Heart right ventricle (tissue), 16 donors: ENCODE data around the gene AGAP1. TPM values are rescaled to one million over a fixed set of nuclear protein-coding genes. Genes with fewer than 3 reads are reported as not detected.

ENCODE experiments used
- ATAC-seq, 8 donors: fragments of 200-7000 bp; cut with Tn5 transposase; one replicate each; pipeline ENCODE4 v1.9.1; 2020; ENCODE audit warnings: mild to moderate bottlenecking in 8 of 8, moderate library complexity in 8 of 8, moderate number of reproducible peaks in 1 of 8
- DNase-seq, 2 donors: peaks; one replicate each; pipeline ENCODE4 v3.0.0-alpha.2; 2020
- H3K27ac ChIP-seq, 10 donors: fragments of 200-600 bp; sonication (generic) in 2 of 10; one replicate each; pipeline versions ENCODE4 v1.5.0 to v1.8.0; 2020 to 2022; ENCODE audit warnings: mild to moderate bottlenecking in 3 of 10
- H3K27me3 ChIP-seq, 7 donors: fragments of 200-600 bp; one replicate each; pipeline ENCODE4 v1.8.0; 2021 to 2022; ENCODE audit warnings: mild to moderate bottlenecking in 2 of 7
- H3K36me3 ChIP-seq, 9 donors: fragments of 200-600 bp; sonication (generic) in 1 of 9; one replicate each; pipeline versions ENCODE4 v1.5.0 to v1.8.0; 2020 to 2022; ENCODE audit warnings: mild to moderate bottlenecking in 2 of 9
- H3K4me1 ChIP-seq, 9 donors: fragments of 200-600 bp; sonication (generic) in 1 of 9; one replicate each; pipeline versions ENCODE4 v1.5.0 to v1.8.0; 2020 to 2022; ENCODE audit warnings: mild to moderate bottlenecking in 4 of 9
- H3K4me3 ChIP-seq, 10 donors: fragments of 200-600 bp; sonication (generic) in 2 of 10; one replicate each; pipeline versions ENCODE4 v1.5.0 to v1.8.0; 2020 to 2022; ENCODE audit warnings: mild to moderate bottlenecking in 7 of 10, moderate library complexity in 2 of 10
- H3K9me3 ChIP-seq, 11 donors: fragments of 200-600 bp in 10 of 11; sonication (generic) in 2 of 11; one replicate each; pipeline versions ENCODE4 v1.5.0 to v1.8.0; 2013 to 2022; ENCODE audit warnings: mild to moderate bottlenecking in 2 of 11, control low read depth in 1 of 11, moderate library complexity in 1 of 11
- CTCF ChIP-seq, 9 donors: fragments of 200-600 bp; sonication (generic) in 2 of 9; IDR thresholded peaks; one replicate each; pipeline versions ENCODE4 v1.5.0 to v1.8.0; 2021 to 2022; ENCODE audit warnings: antibody characterized with exemption in 9 of 9, mild to moderate bottlenecking in 5 of 9, moderate library complexity in 1 of 9
- WGBS, 2 donors: extraction: QIAGEN DNeasy Blood & Tissue Kit; methylation state at CpG; one replicate each; pipeline ENCODE4 v1.1.7; 2013; ENCODE audit warnings: inconsistent platforms in 1 of 2; 5-methylcytosine and 5-hydroxymethylcytosine counted together
- intact Hi-C, 10 donors: fragments of 100-400 bp; cut with DNase I; formaldehyde crosslinking; loops; one replicate each; pipeline versions ENCODE4 v1.11.1 to v1.14.2; 2022
- polyA plus RNA-seq, 2 donors: library from polyadenylated mRNA; stranded (reverse); fragments of 200-250 nt; gene quantifications; one replicate each; pipeline ENCODE4 v1.2.3, GENCODE V29; 2013
- total RNA-seq, 10 donors: library from RNA; stranded (reverse); fragmentation: NEBNext Ultra II Directional in 3 of 10; extraction: Animal tissue kit (Norgen Biotek cat#: 25700) in 3 of 10; gene quantifications; one replicate each; pipeline versions ENCODE4 v1.2.1 to v1.2.4, GENCODE V29; 2021 to 2023
- donor health status: Arrhythmogenic right ventricular cardiomyopathy.
- donor health status: ischemic (EF 13 %, LVEDD 7.1; RV severe dilation, severe dysfunction).
- donor health status: healthy with polysubstance abuse.
- donor health status: DM: no; HTN: yes; CAD: no.
- donor health status: DM: no; HTN: no; CAD: no.
- donor health status: ischemic (EF 25% LVEDD 6.9; RV normal size, moderate dysfunction).
- donor health status: ischemic (EF 25% LVEDD 5.7; RV mildly dilated, moderate dysfunction).
- donor health status: healthy.
- donor health status: DM: yes; HTN: yes; CAD: no.
- donor health status: Ischemic cardiomyopathy.
- donor health status: ischemic (EF 35%, LVEDD 5.7; RV mildly dilated, moderate dysfunction).
- donor health status: nonischemic (EF 11% LVEDD 7.7; RV severe dilation, severe dysfunction).
- donor health status: DM: yes; HTN: yes; CAD: no.
- donor health status: PGD.
- donor health status: ischemic (EF 29% LVEDD 5.4; RV normal size, mild dysfunction).
- donor health status: nonischemic (EF 23%, LVEDD 6.1; RV moderate dilation, normal function).

The AGAP1 gene
- total and polyA plus RNA-seq, 12 donors, result 3.5 to 29.2 (median 19.4) TPM

GRCh38 chr2:236130349-236130998, 636.6 kb downstream of the AGAP1 start:
- no peaks in the 10 kb centered on the region for H3K9me3 ChIP-seq
- H3K27me3 ChIP-seq, result no peaks in the 10 kb centered on the region
- intact Hi-C loops, result no loop called here
- no peak overlapping the region for H3K4me3 ChIP-seq
- no peak overlapping the region for H3K27ac ChIP-seq
- no peak for DNase-seq
- no peaks in the 10 kb centered on the region for H3K4me1 ChIP-seq
- 91 to 95% methylated on average over 6 of the region's 6 CpGs for WGBS, 2 donors
- H3K36me3 ChIP-seq, result peaks cover 0 to 31% (median 0%) of the 10 kb centered on the region in 9 donors
- TF ChIP-seq CTCF (IDR thresholded peaks at IDR 0.05), result no peak
- no peak for ATAC-seq

- WGBS, 2 donors, result 88 to 91% methylated on average over 10 of the region's 10 CpGs
- Histone ChIP-seq H3K27ac (no peak overlapping the region), H3K36me3 (peaks cover 0 to 24% (median 0%) of the 10 kb centered on the region in 9 donors), H3K4me3 (no peak overlapping the region), H3K9me3 (no peaks in the 10 kb centered on the region), H3K4me1 (no peaks in the 10 kb centered on the region), H3K27me3 (no peaks in the 10 kb centered on the region)
- intact Hi-C loops, result no loop called here
- no peak for DNase-seq
- no peak for ATAC-seq
- no peak for TF ChIP-seq CTCF (IDR thresholded peaks at IDR 0.05)
Measured at GRCh38 chr2:236131073-236131692, 637.3 kb downstream of the AGAP1 start.

- no peak for ATAC-seq
- intact Hi-C loops, result no loop called here
- no peaks in the 10 kb centered on the region for H3K9me3 ChIP-seq
- no peak for DNase-seq
- H3K27ac ChIP-seq, result no peak overlapping the region
- peaks cover 0 to 10% (median 0%) of the 10 kb centered on the region in 9 donors for H3K36me3 ChIP-seq
- 87 to 89% methylated on average over 12 of the region's 12 CpGs for WGBS, 2 donors
- H3K4me3 ChIP-seq, result no peak overlapping the region
- no peaks in the 10 kb centered on the region for H3K4me1 ChIP-seq
- no peaks in the 10 kb centered on the region for H3K27me3 ChIP-seq
- TF ChIP-seq CTCF (IDR thresholded peaks at IDR 0.05), result no peak
Measured at GRCh38 chr2:236133410-236134012, 639.7 kb downstream of the AGAP1 start.

DNA sequence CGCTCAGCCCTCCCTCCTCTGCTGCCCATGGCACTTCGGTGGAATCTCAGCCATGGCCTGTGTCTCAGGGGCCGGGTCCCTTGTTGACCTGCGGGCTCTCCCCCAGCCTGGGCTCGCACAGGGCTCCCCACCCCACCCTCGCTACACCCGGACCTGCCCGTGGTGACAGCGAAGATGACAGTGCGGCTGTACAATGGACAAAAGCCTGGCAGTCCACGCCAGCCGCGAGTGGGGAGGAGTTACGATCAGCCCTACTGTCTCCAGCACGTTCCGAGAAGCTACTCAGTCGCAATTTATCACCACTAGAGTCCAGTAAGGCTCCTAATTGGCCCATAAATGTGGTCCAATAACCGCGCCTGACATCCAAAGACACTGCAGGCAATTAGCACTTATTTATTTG, 642.7 kb downstream of the AGAP1 start:
- TF ChIP-seq CTCF (IDR thresholded peaks at IDR 0.05), result no peak
- no peak for DNase-seq
- WGBS, 2 donors, result 92 to 93% methylated on average over 19 of the region's 19 CpGs

More for the DNA sequence above, 642.7 kb downstream of the AGAP1 start:
- H3K27ac ChIP-seq, result no peak overlapping the region
- no peaks in the 10 kb centered on the region for H3K9me3 ChIP-seq
- intact Hi-C loops, result no loop called here
- H3K27me3 ChIP-seq, result peaks cover 0 to 18% (median 10%) of the 10 kb centered on the region in 7 donors
- H3K4me3 ChIP-seq, result no peak overlapping the region
- peak in 1 of 8 donors; percentile 13 for ATAC-seq
- H3K4me1 ChIP-seq, result no peaks in the 10 kb centered on the region
- H3K36me3 ChIP-seq, result peaks cover 0 to 10% (median 0%) of the 10 kb centered on the region in 9 donors
